Psoas muscle (tissue), 8 donors: ENCODE data around the gene QSOX1. TPM values are rescaled to one million over a fixed set of nuclear protein-coding genes. Genes with fewer than 3 reads are reported as not detected.

Experiments
- ATAC-seq, 4 donors: fragments of 200-7000 bp; cut with Tn5 transposase; one replicate each; pipeline ENCODE4 v1.9.1; 2020; ENCODE audit warnings: moderate library complexity in 3 of 4, mild to moderate bottlenecking in 2 of 4
- DNase-seq, 2 donors: peaks; one replicate each; pipeline ENCODE4 v3.0.0-alpha.2; 2020
- H3K27ac ChIP-seq: fragments of 200-600 bp; one replicate; pipeline ENCODE4 v1.8.0; 2022
- H3K27me3 ChIP-seq, 3 donors: fragments of 200-600 bp in 1 of 3; one replicate each; pipeline versions ENCODE4 v1.6.1 to v1.8.0; 2013 to 2022; ENCODE audit warnings: low read length in 2 of 3, mild to moderate bottlenecking in 2 of 3, moderate library complexity in 1 of 3; ENCODE audit not compliant: insufficient read depth in 3 of 3
- H3K36me3 ChIP-seq, 2 donors: fragments of 200-600 bp in 1 of 2; one replicate each; pipeline versions ENCODE4 v1.6.1 to v1.8.0; 2013 to 2022; ENCODE audit warnings: low read depth in 1 of 2, mild to moderate bottlenecking in 1 of 2, moderate library complexity in 1 of 2; ENCODE audit not compliant: insufficient read depth in 1 of 2
- H3K4me1 ChIP-seq: fragments of 200-600 bp; one replicate; pipeline ENCODE4 v1.8.0; 2022
- H3K4me3 ChIP-seq: fragments of 200-600 bp; one replicate; pipeline ENCODE4 v1.8.0; 2022; ENCODE audit warnings: mild to moderate bottlenecking
- H3K9me3 ChIP-seq: fragments of 200-600 bp; one replicate; pipeline ENCODE4 v1.8.0; 2022
- CTCF ChIP-seq: fragments of 200-600 bp; IDR thresholded peaks from one replicate; pipeline ENCODE4 v1.8.0; 2022; ENCODE audit warnings: antibody characterized with exemption
- WGBS, 3 donors: extraction: QIAGEN DNeasy Blood & Tissue Kit; methylation state at CpG; one replicate each; pipeline versions ENCODE4 v1.1.6 to v1.1.7; 2013; 5-methylcytosine and 5-hydroxymethylcytosine counted together
- intact Hi-C, 2 donors: fragments of 100-400 bp; cut with DNase I; formaldehyde crosslinking; loops; one replicate each; pipeline versions ENCODE4 v1.11.0 to v1.14.2; 2022
- polyA plus RNA-seq, 3 donors: library from polyadenylated mRNA; stranded (reverse); fragments of 200-250 nt; gene quantifications; one replicate each; pipeline ENCODE4 v1.2.3, GENCODE V29; 2013
- total RNA-seq, 4 donors: library from RNA; stranded (reverse); fragmentation: NEBNext Ultra II Directional in 2 of 4; extraction: Animal tissue kit (Norgen Biotek cat#: 25700) in 2 of 4; gene quantifications; one replicate each; pipeline versions ENCODE4 v1.2.1 to v1.2.4, GENCODE V29; 2021 to 2023
- donor health status: healthy with polysubstance abuse.
- donor health status: DM: no; HTN: no; CAD: no; lungs with moderate emphysema.
- donor health status: Bipolar disorder and iron deficiency.
- donor health status: healthy.
- donor health status: DM: yes; HTN: yes; CAD: no.
- donor health status: DM: no; HTN: no; CAD: no.
- donor health status: DM: no; HTN: no; CAD: no.
- donor health status: DM: yes; HTN: yes; CAD: no.

The QSOX1 gene
- total and polyA plus RNA-seq, 7 donors: 21.5 to 159 (median 41.3) TPM

GRCh38 chr1:180231936-180232335 lies 77.3 kb downstream of the QSOX1 start:
- Histone ChIP-seq H3K4me3 (peak overlapping the region; percentile 76), H3K36me3 (no peaks in the 10 kb centered on the region), H3K27me3 (peaks cover 0 to 99% (median 59%) of the 10 kb centered on the region in 3 donors), H3K9me3 (no peaks in the 10 kb centered on the region), H3K4me1 (peaks cover 41% of the 10 kb centered on the region), H3K27ac (no peak overlapping the region)
- ATAC-seq (no peak), DNase-seq (no peak)
- no peak for TF ChIP-seq CTCF
- intact Hi-C loops: no loop called here
- WGBS, 3 donors: 3 to 6% (median 4%) methylated on average over 14 of the region's 14 CpGs

DNA sequence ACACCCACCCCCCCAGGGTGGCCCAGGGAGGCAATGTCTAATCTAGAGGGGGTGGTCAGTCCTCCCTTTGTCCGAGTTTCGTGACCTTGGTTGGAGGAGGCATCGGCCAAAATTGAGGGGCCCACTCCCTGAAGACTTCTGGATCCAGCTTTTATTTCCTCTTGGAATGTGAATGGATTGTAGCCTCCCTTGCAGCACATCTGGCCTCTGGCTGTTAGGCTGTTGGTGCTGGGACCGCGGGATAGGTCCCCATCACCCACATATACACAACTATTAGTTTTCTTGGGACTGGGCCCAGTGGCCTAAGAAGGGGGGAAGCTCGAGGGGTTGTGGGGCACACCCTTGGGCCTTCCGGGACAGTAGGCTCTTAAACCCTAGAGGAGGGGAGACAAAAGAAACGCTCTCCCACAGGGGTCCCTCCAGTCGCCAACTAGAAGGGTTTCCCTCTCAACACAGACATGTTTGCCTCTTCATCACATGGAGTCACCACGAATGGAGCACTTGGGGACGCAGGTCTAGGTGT lies 77.9 kb downstream of the QSOX1 start:
- Histone ChIP-seq H3K27ac (no peak overlapping the region), H3K4me3 (no peak overlapping the region), H3K27me3 (peaks cover 0 to 99% (median 63%) of the 10 kb centered on the region in 3 donors), H3K9me3 (no peaks in the 10 kb centered on the region), H3K4me1 (peaks cover 41% of the 10 kb centered on the region), H3K36me3 (no peaks in the 10 kb centered on the region)
- DNase-seq (no peak), ATAC-seq (no peak)
- whole genome bisulfite sequencing, 3 donors: 7 to 15% (median 13%) methylated on average over 11 of the region's 11 CpGs
- no peak for TF ChIP-seq CTCF
- intact Hi-C loops: no loop called here

DNA sequence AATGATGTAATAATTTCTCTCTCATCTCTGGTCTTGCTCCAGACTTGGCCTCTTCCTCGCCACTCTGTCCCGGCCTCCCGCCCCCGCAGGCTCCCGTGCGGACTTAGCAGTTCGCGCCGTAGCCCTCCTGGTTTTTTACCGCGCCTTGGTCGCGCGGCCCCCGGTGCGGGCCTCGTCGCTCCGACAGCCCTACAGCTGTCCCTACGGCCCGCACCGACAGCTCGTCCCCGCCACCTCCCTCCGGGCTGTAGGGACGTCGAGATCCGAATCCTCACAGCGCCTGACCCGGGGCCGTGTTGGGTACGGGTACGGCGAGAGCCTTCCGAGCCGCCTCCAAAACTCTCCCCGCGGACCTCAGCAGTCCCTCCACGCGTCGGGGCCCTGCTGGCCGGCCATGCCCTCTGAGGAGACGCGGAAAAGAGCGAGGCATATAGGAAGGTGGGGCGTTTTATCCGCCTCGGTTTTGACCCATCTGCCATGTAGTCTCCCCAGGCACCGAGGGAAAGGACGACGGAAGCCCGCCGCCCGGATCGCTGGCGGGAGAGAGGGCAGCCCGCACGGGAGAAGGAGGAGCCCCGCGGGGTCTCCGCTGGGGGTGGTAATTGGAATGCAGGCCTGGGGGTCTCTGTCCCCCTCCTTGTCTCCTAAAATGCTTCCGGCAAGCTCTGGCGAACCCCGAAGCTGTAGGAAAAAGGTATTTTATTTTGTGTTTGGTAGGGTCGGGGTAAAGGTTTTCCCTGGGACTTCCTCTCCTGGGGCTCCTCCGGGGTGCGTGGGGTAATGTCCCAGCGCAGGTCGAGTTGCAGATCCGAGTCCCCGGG lies 78.7 kb downstream of the QSOX1 start:
- peak overlapping the region; percentile 18 for H3K4me3 ChIP-seq
- no peaks in the 10 kb centered on the region for H3K36me3 ChIP-seq
- peaks cover 0 to 99% (median 63%) of the 10 kb centered on the region in 3 donors for H3K27me3 ChIP-seq
- H3K4me1 ChIP-seq: peaks cover 41% of the 10 kb centered on the region
- no peak for DNase-seq
- no peak for ATAC-seq
- intact Hi-C loops: no loop called here
- H3K27ac ChIP-seq: no peak overlapping the region
- TF ChIP-seq CTCF: no peak
- no peaks in the 10 kb centered on the region for H3K9me3 ChIP-seq
- 2 to 4% (median 3%) methylated on average over 67 to 71 of the region's 71 CpGs for WGBS, 3 donors

DNA sequence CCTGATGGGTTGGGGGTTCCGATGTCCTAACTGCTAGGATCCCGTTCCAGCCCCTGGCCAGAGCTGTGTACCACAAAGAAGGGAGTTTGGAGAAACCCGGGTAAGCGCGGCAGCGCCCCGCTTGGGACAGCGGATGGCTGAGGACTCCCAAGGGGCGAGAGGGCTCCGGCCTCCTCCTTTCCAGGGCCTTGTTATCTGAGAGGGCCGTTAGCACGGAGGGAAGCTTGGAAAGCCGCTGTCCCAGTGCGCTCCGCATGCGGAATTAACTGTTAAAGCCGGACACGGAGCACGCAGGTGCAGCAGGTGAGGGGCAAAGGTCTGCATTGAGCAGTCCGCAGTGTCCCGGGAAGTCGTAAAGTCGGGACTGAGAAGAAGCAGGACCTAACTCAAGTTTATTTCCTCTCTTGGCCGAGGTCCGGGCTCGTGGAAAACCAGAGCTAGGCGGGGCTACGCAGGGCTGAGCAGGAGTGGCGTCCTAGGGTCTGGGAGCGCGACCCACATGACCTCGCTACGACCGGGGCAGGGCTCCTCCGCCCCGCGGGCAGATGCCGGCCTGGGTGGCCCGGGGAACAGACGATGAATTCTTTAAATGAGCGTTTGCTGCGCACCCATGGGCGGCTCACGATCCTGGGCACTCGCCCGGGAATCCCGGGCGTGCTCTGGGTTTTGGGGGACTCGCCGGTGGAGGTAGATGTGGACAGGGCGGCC lies 79.9 kb downstream of the QSOX1 start:
- Histone ChIP-seq H3K4me1 (peaks cover 35% of the 10 kb centered on the region), H3K27ac (no peak overlapping the region), H3K9me3 (no peaks in the 10 kb centered on the region), H3K36me3 (no peaks in the 10 kb centered on the region), H3K4me3 (peak overlapping the region; percentile 50), H3K27me3 (peaks cover 0 to 99% (median 53%) of the 10 kb centered on the region in 3 donors)
- TF ChIP-seq CTCF: no peak
- intact Hi-C loops: no loop called here
- DNase-seq (no peak), ATAC-seq (peak in 1 of 4 donors; percentile 23)
- WGBS, 3 donors: 2 to 3% (median 2%) methylated on average over 45 to 51 of the region's 51 CpGs
